SH-SY5Y (cell line): Measurements from ENCODE around the gene GJA8.

ENCODE experiments used
- GATA2 ChIP-seq: IDR thresholded peaks from 2 replicates; pipeline ENCODE4 v1.6.1; 2011; ENCODE audit warnings: mild to moderate bottlenecking, low read depth, low read length
- GATA3 ChIP-seq: IDR thresholded peaks from 2 replicates; pipeline ENCODE4 v1.6.1; 2011; ENCODE audit warnings: low read depth, mild to moderate bottlenecking, low read length, moderate library complexity

- TF ChIP-seq GATA2 (no peak), GATA3 (no peak)
These were observed 10.4 kb upstream of the GJA8 start for GRCh38 chr1:147892216-147892615.
